GM19397 (cell line): ENCODE measurements around the gene OXLD1.
"Not testable (repeated sequence)": the region's sequence is repeated elsewhere in the genome, so short reads cannot be mapped to it uniquely, and the experiment has no call there.

Experiments
- ATAC-seq: cut with Tn5 transposase; IDR thresholded peaks from one replicate; pipeline ENCODE4 v1.9.1; 2021; ENCODE audit warnings: mild to moderate bottlenecking, moderate library complexity; ENCODE audit not compliant: unreplicated experiment

OXLD1 gene

DNA sequence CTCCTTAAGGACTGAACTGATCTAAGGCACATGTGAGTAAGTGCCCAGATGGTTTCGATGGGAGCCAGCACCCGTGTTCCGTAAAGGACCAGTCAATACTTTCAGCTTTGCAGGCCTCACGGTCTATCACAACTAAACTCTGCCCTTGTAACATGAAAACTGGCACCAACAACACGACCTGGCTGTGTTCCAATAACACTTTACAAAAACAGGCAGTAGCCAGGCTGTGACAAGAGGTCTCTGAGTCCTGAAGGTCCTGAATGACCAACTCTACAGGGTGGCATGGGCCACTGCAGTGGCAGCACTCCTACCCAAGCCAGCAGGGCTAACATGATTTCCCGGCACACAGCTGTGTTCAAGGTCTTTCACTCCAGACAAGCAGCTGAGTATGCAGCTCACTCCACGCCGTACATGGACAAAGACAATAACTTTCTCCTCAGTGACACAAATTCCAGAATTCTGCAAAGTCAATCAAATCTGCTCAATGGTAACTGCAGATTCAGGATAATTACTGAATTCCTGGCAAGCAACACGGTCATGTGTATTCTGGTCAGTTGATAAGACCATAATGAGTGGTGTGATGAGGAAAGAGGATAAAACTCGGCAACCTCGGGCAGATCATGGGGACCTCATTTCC is 44.8 kb downstream of the OXLD1 start:
- ATAC-seq: no peak

DNA sequence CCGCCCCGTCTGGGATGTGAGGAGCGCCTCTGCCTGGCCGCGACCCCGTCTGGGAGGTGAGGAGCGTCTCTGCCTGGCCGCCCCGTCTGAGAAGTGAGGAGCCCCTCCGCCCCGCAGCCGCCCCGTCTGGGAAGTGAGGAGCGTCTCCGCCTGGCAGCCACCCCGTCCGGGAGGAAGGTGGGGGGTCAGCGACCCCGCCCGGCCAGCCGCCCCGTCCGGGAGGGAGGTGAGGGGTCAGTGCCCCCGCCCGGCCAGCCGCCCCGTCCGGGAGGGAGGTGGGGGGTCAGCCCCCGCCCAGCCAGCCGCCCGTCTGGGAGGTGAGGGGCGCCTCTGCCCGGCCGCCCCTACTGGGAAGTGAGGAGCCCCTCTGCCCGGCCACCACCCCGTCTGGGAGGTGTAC is 48.1 kb downstream of the OXLD1 start:
- not testable (repeated sequence) for ATAC-seq

DNA sequence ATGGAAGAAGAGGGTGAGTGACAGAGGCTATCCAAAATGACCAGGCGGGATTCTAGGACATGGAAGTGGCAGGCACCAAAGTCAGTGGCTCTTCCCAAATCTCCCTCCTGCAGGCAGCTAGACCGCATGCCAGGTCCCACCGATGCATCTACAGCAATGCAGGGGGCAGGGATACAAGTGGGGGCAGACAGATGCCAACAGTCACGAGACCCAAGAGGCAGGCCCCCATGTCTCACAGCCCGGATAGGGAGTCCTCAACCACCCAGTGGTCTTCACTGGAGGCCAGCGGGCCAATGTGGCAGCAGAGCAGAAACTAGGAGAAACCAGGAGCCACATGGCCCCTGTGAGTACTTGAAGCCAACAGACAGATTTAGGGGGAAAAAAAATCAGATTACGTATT is 49.5 kb downstream of the OXLD1 start:
- no peak for ATAC-seq

DNA sequence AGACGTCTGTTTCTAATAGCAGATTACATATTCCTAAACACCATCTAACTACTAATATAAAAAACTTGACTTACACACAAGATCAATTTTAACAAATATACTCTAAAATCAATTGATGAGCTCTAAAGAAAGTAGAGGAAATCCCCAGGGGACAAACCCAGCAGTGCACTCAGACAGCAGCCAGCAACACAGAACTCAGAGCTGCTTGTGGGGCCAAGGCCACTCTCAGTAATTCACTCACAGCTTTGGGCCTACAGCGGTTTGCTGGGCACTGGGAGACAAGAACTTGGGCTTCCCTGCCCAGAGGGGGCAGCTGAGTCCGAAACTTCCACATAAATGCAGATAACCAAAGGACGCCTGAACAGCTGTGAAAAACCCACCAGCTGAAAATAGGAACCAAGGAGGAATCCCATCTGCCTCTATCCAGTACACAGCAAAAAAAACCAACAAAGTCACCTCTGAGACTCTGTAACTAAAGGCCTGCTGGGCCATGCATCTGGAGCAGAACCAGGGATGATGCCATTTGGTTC is 50.9 kb downstream of the OXLD1 start:
- ATAC-seq: no peak
